Tibial nerve (tissue), 4 donors: Measurements from ENCODE around the gene GSTM3. TPM values are rescaled to one million over a fixed set of nuclear protein-coding genes. Genes with fewer than 3 reads are reported as not detected.

Experiments
- DNase-seq, 2 donors: peaks; one replicate each; pipeline ENCODE4 v3.0.0-alpha.2; 2019; ENCODE audit warnings: low spot score in 2 of 2
- H3K27ac ChIP-seq, 4 donors: fragments of 200-600 bp; sonication (generic) in 3 of 4; one replicate each; pipeline ENCODE4 v1.5.1; 2017 to 2019; ENCODE audit warnings: mild to moderate bottlenecking in 1 of 4
- H3K27me3 ChIP-seq, 2 donors: fragments of 200-600 bp; sonication (generic) in 1 of 2; one replicate each; pipeline versions ENCODE4 v1.5.1 to v1.6.0; 2017 to 2019
- H3K36me3 ChIP-seq, 3 donors: fragments of 200-600 bp; sonication (generic); one replicate each; pipeline ENCODE4 v1.5.1; 2018 to 2019
- H3K4me1 ChIP-seq, 4 donors: fragments of 200-600 bp; sonication (generic) in 3 of 4; one replicate each; pipeline ENCODE4 v1.5.1; 2017 to 2019
- H3K4me3 ChIP-seq, 4 donors: fragments of 200-600 bp; sonication (generic) in 3 of 4; one replicate each; pipeline ENCODE4 v1.5.1; 2017 to 2019; ENCODE audit warnings: mild to moderate bottlenecking in 1 of 4, moderate library complexity in 1 of 4
- H3K9me3 ChIP-seq, 4 donors: fragments of 200-600 bp; sonication (generic) in 3 of 4; one replicate each; pipeline ENCODE4 v1.5.1; 2017 to 2019
- EP300 ChIP-seq, 2 donors: sonication (generic); formaldehyde crosslinking; IDR thresholded peaks; one replicate each; pipeline ENCODE4 v1.6.1; 2017; ENCODE audit warnings: antibody characterized with exemption in 2 of 2, mild to moderate bottlenecking in 1 of 2
- POLR2A ChIP-seq, 2 donors: fragments of 450-650 bp; IDR thresholded peaks; one replicate each; pipeline ENCODE4 v1.6.1; 2017; ENCODE audit warnings: antibody characterized with exemption in 2 of 2, mild to moderate bottlenecking in 2 of 2, moderate library complexity in 2 of 2
- WGBS, 2 donors: methylation state at CpG; one replicate each; pipeline ENCODE4 v1.1.5; 2018; 5-methylcytosine and 5-hydroxymethylcytosine counted together
- total RNA-seq, 4 donors: library from RNA; depleted of rRNA; stranded (reverse); fragments of >200 nt; gene quantifications; one replicate each; pipeline ENCODE4 v1.1.0, GENCODE V29; 2016
- TF ChIP-seq, protein P1 (sequence below), 5 experiments: fragments of 200-600 bp in 3 of 5; fragments of 450-650 bp in 2 of 5; sonication (generic) in 3 of 5; IDR thresholded peaks; one replicate each; pipeline ENCODE4 v1.5.1; 2016 to 2019; ENCODE audit warnings: antibody characterized with exemption in 5 of 5, mild to moderate bottlenecking in 3 of 5, moderate library complexity in 2 of 5

Gene GSTM3
- total RNA-seq, 4 donors from 2014 or later, result 37.2 to 134 (median 79.7) TPM

DNA sequence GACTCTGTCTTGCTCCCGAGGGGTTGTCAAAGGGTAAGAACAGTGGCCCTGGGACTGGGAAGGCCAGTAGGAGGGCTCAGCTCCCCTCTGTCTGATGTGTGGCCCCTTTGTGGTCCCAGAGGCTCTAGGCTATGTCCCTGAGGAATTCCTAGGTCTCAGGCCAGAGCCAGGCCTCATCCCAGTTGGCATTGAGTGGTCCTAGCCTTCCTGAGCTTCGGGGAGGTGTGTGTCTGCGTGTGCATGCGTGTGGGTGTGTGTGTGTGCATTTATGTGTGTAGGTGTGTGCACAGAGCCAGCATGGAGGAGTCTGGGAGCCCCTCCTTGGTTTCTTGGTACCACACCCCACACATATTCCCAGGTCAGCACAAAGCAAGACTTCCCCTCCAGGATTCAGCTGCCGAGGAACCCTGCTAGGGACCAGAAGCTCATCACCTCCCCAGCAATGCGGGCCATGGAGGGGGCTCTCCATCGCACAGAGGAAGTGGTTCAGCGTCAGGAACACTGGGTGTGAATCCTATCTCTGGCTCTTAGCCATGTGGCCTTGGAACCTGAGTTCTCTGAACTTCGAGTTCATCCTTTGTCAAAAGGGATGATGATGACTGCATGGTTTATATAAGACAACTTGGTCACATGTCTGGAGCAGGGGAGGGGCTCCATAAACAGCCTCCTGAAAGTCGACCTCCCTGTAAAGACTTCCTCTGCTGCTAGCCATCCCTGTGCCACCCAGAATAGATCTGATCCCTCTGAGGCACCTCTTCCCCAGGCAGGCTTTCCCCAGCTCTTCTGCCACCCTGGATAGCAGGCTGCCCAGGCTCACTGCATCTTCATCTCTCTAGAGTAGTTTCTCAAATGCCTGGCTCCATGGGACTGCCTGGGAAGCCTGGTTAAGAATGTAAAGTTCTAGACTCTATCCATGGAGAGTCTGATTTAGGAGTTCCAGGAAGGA, 31.1 kb upstream of the GSTM3 start:
- H3K27ac ChIP-seq, result no peak overlapping the region
- no peaks in the 10 kb centered on the region for H3K27me3 ChIP-seq
- H3K4me1 ChIP-seq, result peaks cover 0 to 15% (median 2%) of the 10 kb centered on the region in 4 donors
- TF ChIP-seq POLR2A (IDR thresholded peaks at IDR 0.05) (no peak), EP300 (IDR thresholded peaks at IDR 0.05) (no peak)
- TF ChIP-seq, protein P1, sequence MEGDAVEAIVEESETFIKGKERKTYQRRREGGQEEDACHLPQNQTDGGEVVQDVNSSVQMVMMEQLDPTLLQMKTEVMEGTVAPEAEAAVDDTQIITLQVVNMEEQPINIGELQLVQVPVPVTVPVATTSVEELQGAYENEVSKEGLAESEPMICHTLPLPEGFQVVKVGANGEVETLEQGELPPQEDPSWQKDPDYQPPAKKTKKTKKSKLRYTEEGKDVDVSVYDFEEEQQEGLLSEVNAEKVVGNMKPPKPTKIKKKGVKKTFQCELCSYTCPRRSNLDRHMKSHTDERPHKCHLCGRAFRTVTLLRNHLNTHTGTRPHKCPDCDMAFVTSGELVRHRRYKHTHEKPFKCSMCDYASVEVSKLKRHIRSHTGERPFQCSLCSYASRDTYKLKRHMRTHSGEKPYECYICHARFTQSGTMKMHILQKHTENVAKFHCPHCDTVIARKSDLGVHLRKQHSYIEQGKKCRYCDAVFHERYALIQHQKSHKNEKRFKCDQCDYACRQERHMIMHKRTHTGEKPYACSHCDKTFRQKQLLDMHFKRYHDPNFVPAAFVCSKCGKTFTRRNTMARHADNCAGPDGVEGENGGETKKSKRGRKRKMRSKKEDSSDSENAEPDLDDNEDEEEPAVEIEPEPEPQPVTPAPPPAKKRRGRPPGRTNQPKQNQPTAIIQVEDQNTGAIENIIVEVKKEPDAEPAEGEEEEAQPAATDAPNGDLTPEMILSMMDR (IDR thresholded peaks at IDR 0.05), result no peak
- 65 to 71% methylated on average over 7 to 10 of the region's 10 CpGs for WGBS, 2 donors
- H3K9me3 ChIP-seq, result no peaks in the 10 kb centered on the region
- no peak for DNase-seq
- H3K4me3 ChIP-seq, result no peak overlapping the region
- no peaks in the 10 kb centered on the region for H3K36me3 ChIP-seq

DNA sequence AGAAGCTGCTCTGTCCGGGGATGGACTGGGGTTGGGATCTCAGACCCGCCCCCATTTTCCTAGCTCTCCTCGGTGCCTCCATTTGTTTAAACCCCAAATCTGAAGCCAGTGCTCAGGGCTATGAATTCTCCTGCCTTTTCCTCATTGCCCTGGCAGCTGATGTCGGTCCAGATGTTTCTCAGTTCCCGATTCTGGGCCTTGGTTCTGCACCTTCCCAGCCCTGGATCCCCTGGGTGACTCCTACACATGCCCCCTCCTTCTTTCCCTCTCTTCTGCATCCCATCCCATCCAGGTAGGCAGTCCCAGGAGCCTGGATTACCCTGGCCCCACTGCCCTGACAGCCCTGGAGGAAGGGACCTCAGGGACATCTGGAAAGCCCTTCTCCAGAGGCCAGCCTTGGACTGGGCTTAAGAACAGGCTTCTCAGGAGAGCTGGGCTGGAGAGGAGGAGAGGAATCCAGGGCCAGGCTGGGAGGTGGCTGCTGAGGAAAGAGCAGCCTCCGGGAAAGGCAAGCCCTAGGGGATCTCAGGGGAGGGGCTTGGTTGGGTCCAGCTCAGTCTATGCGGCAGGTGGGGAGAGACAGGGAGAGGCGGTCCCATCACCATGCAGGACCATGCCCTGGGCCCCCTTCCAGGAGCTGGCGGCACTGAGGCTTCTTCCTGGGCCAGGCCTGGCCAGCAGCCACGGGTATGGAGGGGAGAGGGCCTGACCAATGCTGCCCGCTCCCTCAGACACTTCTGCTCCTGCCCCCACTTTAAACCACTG, 29.7 kb upstream of the GSTM3 start:
- H3K36me3 ChIP-seq, result no peaks in the 10 kb centered on the region
- no peak overlapping the region for H3K4me3 ChIP-seq
- no peak for TF ChIP-seq POLR2A (IDR thresholded peaks at IDR 0.05)
- TF ChIP-seq EP300 (IDR thresholded peaks at IDR 0.05), result no peak
- TF ChIP-seq, protein P1 (IDR thresholded peaks at IDR 0.05), result no peak
- H3K9me3 ChIP-seq, result no peaks in the 10 kb centered on the region
- no peak for DNase-seq
- H3K27ac ChIP-seq, result no peak overlapping the region
- 62 to 63% methylated on average over 11 of the region's 11 CpGs for WGBS, 2 donors
- no peaks in the 10 kb centered on the region for H3K27me3 ChIP-seq
- peaks cover 0 to 13% (median 2%) of the 10 kb centered on the region in 4 donors for H3K4me1 ChIP-seq

DNA sequence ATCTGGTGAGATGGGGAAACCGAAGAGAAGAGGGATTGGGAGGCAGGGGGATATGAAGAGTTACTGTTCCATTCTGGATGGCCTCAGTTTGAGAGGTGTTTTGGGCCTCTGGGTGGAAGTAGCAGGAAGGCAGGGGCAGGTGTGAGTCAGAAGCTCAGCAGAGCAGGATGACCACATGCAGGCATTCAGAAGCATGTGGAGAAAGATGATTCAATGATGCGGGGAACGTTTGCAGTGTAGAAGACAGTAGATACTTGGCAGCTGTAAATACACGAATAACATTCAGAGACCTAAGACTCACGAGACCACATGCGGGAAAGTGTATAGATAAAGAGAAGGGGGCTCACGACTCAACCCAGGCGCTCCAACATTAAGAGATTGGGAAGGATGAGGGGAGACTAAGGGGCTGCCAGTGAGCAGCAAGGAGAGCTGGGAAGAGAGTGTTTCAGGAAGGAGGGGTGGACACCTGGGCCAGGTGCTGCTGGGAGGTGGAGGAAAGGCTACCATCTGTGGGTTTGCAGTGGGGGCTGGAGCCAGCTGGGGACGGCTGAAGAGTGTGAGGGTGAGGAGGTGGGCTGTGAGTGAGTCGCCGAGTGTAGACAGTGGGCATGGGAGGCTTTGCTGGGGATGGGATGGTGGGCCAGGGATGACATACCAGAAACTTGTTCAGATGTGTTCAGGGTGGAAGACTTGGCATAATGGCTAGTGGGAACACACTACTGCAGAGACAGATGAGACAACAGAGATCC, 28.7 kb upstream of the GSTM3 start:
- no peaks in the 10 kb centered on the region for H3K9me3 ChIP-seq
- DNase-seq, result peak in 1 of 2 donors; percentile 3
- TF ChIP-seq POLR2A (IDR thresholded peaks at IDR 0.05), result no peak
- TF ChIP-seq, protein P1 (IDR thresholded peaks at IDR 0.05), result no peak
- no peak for TF ChIP-seq EP300 (IDR thresholded peaks at IDR 0.05)
- WGBS, 2 donors, result 87 to 90% methylated on average over 11 of the region's 11 CpGs
- no peak overlapping the region for H3K4me3 ChIP-seq
- H3K4me1 ChIP-seq, result peaks cover 0 to 13% (median 2%) of the 10 kb centered on the region in 4 donors
- H3K36me3 ChIP-seq, result no peaks in the 10 kb centered on the region
- H3K27me3 ChIP-seq, result no peaks in the 10 kb centered on the region
- no peak overlapping the region for H3K27ac ChIP-seq

DNA sequence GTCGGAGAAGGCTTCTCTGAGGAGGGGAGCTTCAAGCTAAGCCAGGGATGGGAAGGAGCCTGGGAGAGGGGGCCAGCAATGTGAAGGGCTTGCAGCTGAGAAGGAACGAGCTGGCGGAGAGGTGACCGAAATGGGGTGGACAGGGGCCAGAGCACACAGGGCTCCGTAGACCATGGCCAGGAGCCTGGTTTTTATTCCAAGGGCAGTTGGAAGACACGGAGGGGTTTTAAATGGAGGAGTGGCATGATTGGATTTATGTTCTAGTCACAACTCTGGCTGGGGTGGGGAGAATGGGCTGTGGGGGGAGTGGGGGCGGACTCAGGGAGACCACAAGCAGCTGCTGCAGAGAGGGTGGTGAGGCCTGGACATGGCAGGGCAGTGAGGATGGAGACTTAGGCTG, 28.0 kb upstream of the GSTM3 start:
- TF ChIP-seq EP300 (IDR thresholded peaks at IDR 0.05), result no peak
- no peak for TF ChIP-seq POLR2A (IDR thresholded peaks at IDR 0.05)
- TF ChIP-seq, protein P1 (IDR thresholded peaks at IDR 0.05), result no peak
- peaks cover 0 to 11% (median 2%) of the 10 kb centered on the region in 4 donors for H3K4me1 ChIP-seq
- H3K27me3 ChIP-seq, result no peaks in the 10 kb centered on the region
- H3K9me3 ChIP-seq, result no peaks in the 10 kb centered on the region
- 84 to 90% methylated on average over 7 of the region's 7 CpGs for WGBS, 2 donors
- H3K27ac ChIP-seq, result no peak overlapping the region
- no peak for DNase-seq
- no peaks in the 10 kb centered on the region for H3K36me3 ChIP-seq
- H3K4me3 ChIP-seq, result no peak overlapping the region
